HepG2 (cell line): ENCODE results near the gene RAX.

Experiments
- GABPB1 ChIP-seq: IDR thresholded peaks from 2 replicates; pipeline ENCODE4 v1.6.1; 2016; ENCODE audit warnings: mild to moderate bottlenecking, missing genetic modification reagents, moderate library complexity, missing compliant biosample characterization
- HMGXB4 ChIP-seq, 2 experiments: sonication (generic) in 1 of 2; formaldehyde crosslinking in 1 of 2; IDR thresholded peaks; 2 replicates each; pipeline versions ENCODE4 v1.4.0 to v1.6.1; 2018 to 2020; ENCODE audit warnings: missing genetic modification reagents in 2 of 2, borderline replicate concordance in 1 of 2, low read depth in 1 of 2, mild to moderate bottlenecking in 1 of 2, missing biosample characterization in 1 of 2
- SYNCRIP ChIP-seq: fragments of 200-400 bp; formaldehyde crosslinking; IDR thresholded peaks from 2 replicates; pipeline ENCODE4 v1.6.1; 2018; ENCODE audit warnings: mild to moderate bottlenecking, low read depth, low read length; ENCODE audit not compliant: insufficient read depth
- ZNF282 ChIP-seq: fragments of 450-650 bp; IDR thresholded peaks from 2 replicates; pipeline ENCODE4 v1.6.1; 2018; ENCODE audit not compliant: partially characterized antibody
- ZNF746 ChIP-seq: sonication (generic); formaldehyde crosslinking; IDR thresholded peaks from 2 replicates; pipeline ENCODE4 v1.8.0; 2022; ENCODE audit warnings: mild to moderate bottlenecking, missing genetic modification reagents
- ZSCAN21 ChIP-seq: sonication (generic); formaldehyde crosslinking; IDR thresholded peaks from 2 replicates; pipeline ENCODE4 v1.8.0; 2022; ENCODE audit warnings: mild to moderate bottlenecking, missing genetic modification reagents, moderate library complexity, borderline replicate concordance
- ZSCAN29 ChIP-seq: sonication (generic); formaldehyde crosslinking; conservative IDR thresholded peaks from 2 replicates; pipeline ENCODE4 v1.4.0; 2020; ENCODE audit warnings: mild to moderate bottlenecking, missing genetic modification reagents

GRCh38 chr18:59300676-59301285, 27.5 kb upstream of the RAX start:
- TF ChIP-seq GABPB1 (CRISPR knock-in tag) (no peak), HMGXB4 (CRISPR knock-in tag; IDR thresholded peaks at IDR 0.05; ENCODE audit: borderline replicate concordance in 1 of 2, low read depth in 1 of 2) (no peak), ZSCAN21 (no peak), SYNCRIP (no peak), ZSCAN29 (CRISPR knock-in tag) (no peak), ZNF746 (CRISPR knock-in tag) (no peak), ZNF282 (no peak)
